Loucy (cell line): Measurements from ENCODE around the gene SLC7A10.
A peak's percentile ranks its signal among the peaks of the same experiment; 100 is the strongest.

ENCODE experiments used
- H2AFZ ChIP-seq: fragments of 200-600 bp; sonication (generic); 2 replicates; pipeline ENCODE4 v1.6.0; 2016; ENCODE audit warnings: antibody characterized with exemption, mild to moderate bottlenecking, low read length, moderate library complexity
- H3F3A ChIP-seq: fragments of 200-600 bp; 2 replicates; pipeline ENCODE4 v1.6.0; 2016; ENCODE audit warnings: antibody characterized with exemption, low read depth, mild to moderate bottlenecking
- H3K27me3 ChIP-seq: fragments of 200-600 bp; sonication (generic); 2 replicates; pipeline ENCODE4 v1.6.1; 2014; ENCODE audit warnings: low read length, mild to moderate bottlenecking; ENCODE audit not compliant: insufficient read depth, poor library complexity, severe bottlenecking
- H3K36me3 ChIP-seq: fragments of 200-600 bp; sonication (generic); 2 replicates; pipeline ENCODE4 v1.6.1; 2016; ENCODE audit warnings: low read length; ENCODE audit not compliant: insufficient read depth
- H3K4me1 ChIP-seq: fragments of 200-600 bp; sonication (generic); 2 replicates; pipeline ENCODE4 v1.5.1; 2014; ENCODE audit warnings: low read length, mild to moderate bottlenecking; ENCODE audit not compliant: insufficient read depth, poor library complexity, severe bottlenecking
- H3K4me2 ChIP-seq: fragments of 200-600 bp; sonication (generic); 2 replicates; pipeline ENCODE4 v1.6.0; 2014; ENCODE audit warnings: antibody characterized with exemption, low read length, low read depth, mild to moderate bottlenecking; ENCODE audit not compliant: poor library complexity, severe bottlenecking
- H3K4me3 ChIP-seq: fragments of 200-600 bp; sonication (generic); 2 replicates; pipeline ENCODE4 v1.5.1; 2014; ENCODE audit warnings: low read length, mild to moderate bottlenecking, mixed read lengths; ENCODE audit not compliant: poor library complexity, severe bottlenecking
- H3K79me2 ChIP-seq: fragments of 200-600 bp; sonication (generic); 2 replicates; pipeline ENCODE4 v1.6.1; 2014; ENCODE audit warnings: low read length; ENCODE audit not compliant: insufficient read depth
- H3K9ac ChIP-seq: fragments of 200-600 bp; sonication (generic); 2 replicates; pipeline ENCODE4 v1.6.0; 2014; ENCODE audit warnings: mild to moderate bottlenecking, low read depth, low read length, moderate library complexity; ENCODE audit not compliant: poor library complexity, severe bottlenecking
- H3K9me2 ChIP-seq: fragments of 200-600 bp; sonication (generic); replicated peaks from 2 replicates; pipeline ENCODE4 v1.6.1; 2016; ENCODE audit warnings: low read depth, low read length, mixed read lengths
- H3K9me3 ChIP-seq: fragments of 200-600 bp; sonication (generic); 2 replicates; pipeline ENCODE4 v1.6.1; 2014; ENCODE audit warnings: mild to moderate bottlenecking, antibody characterized with exemption, low read length, low read depth; ENCODE audit not compliant: insufficient read depth
- H4K20me1 ChIP-seq: fragments of 200-600 bp; sonication (generic); 2 replicates; pipeline ENCODE4 v1.6.0; 2014; ENCODE audit warnings: antibody characterized with exemption, low read length, mild to moderate bottlenecking; ENCODE audit not compliant: insufficient read depth, poor library complexity, severe bottlenecking
- CTCF ChIP-seq: fragments of 200-600 bp; sonication (generic); conservative IDR thresholded peaks from 2 replicates; pipeline ENCODE4 v1.5.1; 2014; ENCODE audit warnings: mild to moderate bottlenecking, antibody characterized with exemption, low read length
- EZH2phosphoT487 ChIP-seq: fragments of 200-600 bp; IDR thresholded peaks from 2 replicates; pipeline ENCODE4 v1.6.1; 2018; ENCODE audit warnings: antibody characterized with exemption, mild to moderate bottlenecking, moderate library complexity, borderline replicate concordance

SLC7A10 gene

GRCh38 chr19:33219261-33219815 is 6.3 kb downstream of the SLC7A10 start:
- no peaks in the 10 kb centered on the region for H3K9me2 ChIP-seq
- H3K36me3 ChIP-seq: no peaks in the 10 kb centered on the region
- no peaks in the 10 kb centered on the region for H3K79me2 ChIP-seq
- H3K9me3 ChIP-seq: no peaks in the 10 kb centered on the region
- no peaks in the 10 kb centered on the region for H3F3A ChIP-seq
- H3K9ac ChIP-seq: no peak overlapping the region
- H3K4me1 ChIP-seq: no peaks in the 10 kb centered on the region
- no peak overlapping the region for H3K4me3 ChIP-seq
- H3K27me3 ChIP-seq: no peaks in the 10 kb centered on the region
- TF ChIP-seq CTCF (peak; percentile 43), EZH2phosphoT487 (no peak)
- no peak overlapping the region for H3K4me2 ChIP-seq
- H4K20me1 ChIP-seq: no peaks in the 10 kb centered on the region
- H2AFZ ChIP-seq: no peak overlapping the region

GRCh38 chr19:33217881-33218280 is 7.8 kb downstream of the SLC7A10 start:
- Histone ChIP-seq H3F3A (no peaks in the 10 kb centered on the region), H3K27me3 (no peaks in the 10 kb centered on the region), H2AFZ (no peak overlapping the region)

GRCh38 chr19:33216198-33216830 is 9.3 kb downstream of the SLC7A10 start:
- H3K79me2 ChIP-seq: no peaks in the 10 kb centered on the region
- H3K9me3 ChIP-seq: no peaks in the 10 kb centered on the region
- H2AFZ ChIP-seq: no peak overlapping the region
- no peaks in the 10 kb centered on the region for H4K20me1 ChIP-seq
- no peak overlapping the region for H3K4me3 ChIP-seq
- H3K4me2 ChIP-seq: no peak overlapping the region
- no peaks in the 10 kb centered on the region for H3K27me3 ChIP-seq
- no peaks in the 10 kb centered on the region for H3F3A ChIP-seq
- H3K4me1 ChIP-seq: no peaks in the 10 kb centered on the region
- no peak overlapping the region for H3K9ac ChIP-seq
- H3K36me3 ChIP-seq: no peaks in the 10 kb centered on the region
- H3K9me2 ChIP-seq: no peaks in the 10 kb centered on the region
- TF ChIP-seq CTCF (no peak), EZH2phosphoT487 (no peak)

More at GRCh38 chr19:33217881-33218280, 7.8 kb downstream of the SLC7A10 start:
- H3K4me1 ChIP-seq: no peaks in the 10 kb centered on the region
- no peak for TF ChIP-seq CTCF
- no peak for TF ChIP-seq EZH2phosphoT487
- no peak overlapping the region for H3K9ac ChIP-seq
- H3K9me2 ChIP-seq: no peaks in the 10 kb centered on the region
- no peak overlapping the region for H3K4me3 ChIP-seq
- no peaks in the 10 kb centered on the region for H4K20me1 ChIP-seq
- H3K79me2 ChIP-seq: no peaks in the 10 kb centered on the region
- no peak overlapping the region for H3K4me2 ChIP-seq
- no peaks in the 10 kb centered on the region for H3K36me3 ChIP-seq
- no peaks in the 10 kb centered on the region for H3K9me3 ChIP-seq
